SK-N-SH treated with all-trans-retinoic acid at 6 μM for 48 hours (cell line): ENCODE results near the gene NR5A2.

Source experiments
- ATAC-seq: fragments of 200-7000 bp; cut with Tn5 transposase; 3 replicates; pipeline ENCODE4 v1.9.1; 2020; ENCODE audit warnings: mild to moderate bottlenecking, moderate library complexity
- BACH2 ChIP-seq: fragments of 250-450 bp; sonication (Bioruptor Pico); IDR thresholded peaks from 2 replicates; pipeline ENCODE4 v1.9.0; 2021; ENCODE audit warnings: mild to moderate bottlenecking, borderline replicate concordance
- CSDC2 ChIP-seq: fragments of 250-450 bp; sonication (Bioruptor Pico); IDR thresholded peaks from 2 replicates; pipeline ENCODE4 v1.5.0; 2020; ENCODE audit warnings: mild to moderate bottlenecking, moderate library complexity
- ESRRG ChIP-seq: fragments of 250-450 bp; sonication (Bioruptor Pico); IDR thresholded peaks from 2 replicates; pipeline ENCODE4 v1.6.1; 2021; ENCODE audit warnings: mild to moderate bottlenecking
- PPARA ChIP-seq: fragments of 250-450 bp; sonication (Bioruptor Pico); IDR thresholded peaks from 2 replicates; pipeline ENCODE4 v1.5.0; 2020; ENCODE audit warnings: mild to moderate bottlenecking, borderline replicate concordance
- RARB ChIP-seq: fragments of 250-450 bp; sonication (Bioruptor Pico); IDR thresholded peaks from 2 replicates; pipeline ENCODE4 v1.8.0; 2021; ENCODE audit warnings: mild to moderate bottlenecking, moderate library complexity
- SNAI2 ChIP-seq: fragments of 250-450 bp; sonication (Bioruptor Pico); IDR thresholded peaks from 2 replicates; pipeline ENCODE4 v1.5.0; 2020; ENCODE audit warnings: mild to moderate bottlenecking, moderate library complexity
- TOX ChIP-seq: fragments of 250-450 bp; sonication (Bioruptor Pico); IDR thresholded peaks from 2 replicates; pipeline ENCODE4 v1.8.0; 2021; ENCODE audit warnings: mild to moderate bottlenecking, moderate library complexity, borderline replicate concordance
- ZFP30 ChIP-seq: fragments of 450-650 bp; formaldehyde crosslinking; IDR thresholded peaks from 2 replicates; pipeline ENCODE4 v1.5.0; 2022; ENCODE audit warnings: mild to moderate bottlenecking, moderate library complexity
- ZNF565 ChIP-seq: fragments of 450-650 bp; formaldehyde crosslinking; conservative IDR thresholded peaks from 2 replicates; pipeline ENCODE4 v1.5.0; 2020; ENCODE audit warnings: low read depth, mild to moderate bottlenecking, moderate library complexity
- ZNF70 ChIP-seq: fragments of 450-650 bp; formaldehyde crosslinking; IDR thresholded peaks from 2 replicates; pipeline ENCODE4 v1.5.0; 2020; ENCODE audit warnings: mild to moderate bottlenecking, moderate library complexity
- TF ChIP-seq, protein P1 (sequence below): fragments of 250-450 bp; sonication (Bioruptor Pico); IDR thresholded peaks from 2 replicates; pipeline ENCODE4 v1.5.0; 2020; ENCODE audit warnings: mild to moderate bottlenecking, moderate library complexity
- TF ChIP-seq, protein P2 (sequence below): fragments of 250-450 bp; sonication (Bioruptor Pico); IDR thresholded peaks from 2 replicates; pipeline ENCODE4 v1.5.1; 2021; ENCODE audit warnings: mild to moderate bottlenecking, moderate library complexity
- TF ChIP-seq, protein P3 (sequence below): fragments of 250-450 bp; sonication (Bioruptor Pico); IDR thresholded peaks from 2 replicates; pipeline ENCODE4 v1.8.0; 2020; ENCODE audit warnings: mild to moderate bottlenecking, moderate library complexity, borderline replicate concordance
- TF ChIP-seq, protein P4 (sequence below): fragments of 250-450 bp; sonication (Bioruptor Pico); IDR thresholded peaks from 2 replicates; pipeline ENCODE4 v1.5.1; 2020; ENCODE audit warnings: low read depth, mild to moderate bottlenecking, moderate library complexity

NR5A2 gene

DNA sequence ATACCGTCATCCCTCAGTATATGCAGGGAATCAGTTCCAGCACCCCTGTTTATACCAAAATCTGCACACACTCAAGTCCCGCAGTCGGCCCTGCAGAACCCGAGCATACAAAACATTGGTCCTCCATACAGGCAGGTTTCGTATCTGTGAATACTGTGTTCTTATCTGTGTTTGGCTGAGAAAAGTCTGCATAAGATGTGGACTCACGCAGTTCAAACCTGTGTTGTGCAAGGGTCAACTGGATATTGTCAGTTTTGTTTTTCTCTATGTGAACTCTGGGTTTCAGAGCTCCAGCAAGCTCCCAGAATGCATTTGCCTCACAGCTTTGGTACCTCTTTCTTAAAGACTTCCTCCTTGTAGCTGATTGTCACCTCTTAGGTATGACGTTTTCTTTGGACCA is 100.6 kb downstream of the NR5A2 start:
- TF ChIP-seq ZNF70 (CRISPR knock-in tag) (no peak), RARB (CRISPR knock-in tag) (no peak), TOX (CRISPR knock-in tag) (no peak), ZFP30 (CRISPR knock-in tag) (no peak), CSDC2 (CRISPR knock-in tag) (no peak), SNAI2 (no peak), ZNF565 (CRISPR knock-in tag) (no peak), ESRRG (CRISPR knock-in tag) (no peak)
- TF ChIP-seq, protein P1, sequence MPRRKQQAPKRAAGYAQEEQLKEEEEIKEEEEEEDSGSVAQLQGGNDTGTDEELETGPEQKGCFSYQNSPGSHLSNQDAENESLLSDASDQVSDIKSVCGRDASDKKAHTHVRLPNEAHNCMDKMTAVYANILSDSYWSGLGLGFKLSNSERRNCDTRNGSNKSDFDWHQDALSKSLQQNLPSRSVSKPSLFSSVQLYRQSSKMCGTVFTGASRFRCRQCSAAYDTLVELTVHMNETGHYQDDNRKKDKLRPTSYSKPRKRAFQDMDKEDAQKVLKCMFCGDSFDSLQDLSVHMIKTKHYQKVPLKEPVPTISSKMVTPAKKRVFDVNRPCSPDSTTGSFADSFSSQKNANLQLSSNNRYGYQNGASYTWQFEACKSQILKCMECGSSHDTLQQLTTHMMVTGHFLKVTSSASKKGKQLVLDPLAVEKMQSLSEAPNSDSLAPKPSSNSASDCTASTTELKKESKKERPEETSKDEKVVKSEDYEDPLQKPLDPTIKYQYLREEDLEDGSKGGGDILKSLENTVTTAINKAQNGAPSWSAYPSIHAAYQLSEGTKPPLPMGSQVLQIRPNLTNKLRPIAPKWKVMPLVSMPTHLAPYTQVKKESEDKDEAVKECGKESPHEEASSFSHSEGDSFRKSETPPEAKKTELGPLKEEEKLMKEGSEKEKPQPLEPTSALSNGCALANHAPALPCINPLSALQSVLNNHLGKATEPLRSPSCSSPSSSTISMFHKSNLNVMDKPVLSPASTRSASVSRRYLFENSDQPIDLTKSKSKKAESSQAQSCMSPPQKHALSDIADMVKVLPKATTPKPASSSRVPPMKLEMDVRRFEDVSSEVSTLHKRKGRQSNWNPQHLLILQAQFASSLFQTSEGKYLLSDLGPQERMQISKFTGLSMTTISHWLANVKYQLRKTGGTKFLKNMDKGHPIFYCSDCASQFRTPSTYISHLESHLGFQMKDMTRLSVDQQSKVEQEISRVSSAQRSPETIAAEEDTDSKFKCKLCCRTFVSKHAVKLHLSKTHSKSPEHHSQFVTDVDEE (CRISPR knock-in tag), result no peak
- TF ChIP-seq, protein P2, sequence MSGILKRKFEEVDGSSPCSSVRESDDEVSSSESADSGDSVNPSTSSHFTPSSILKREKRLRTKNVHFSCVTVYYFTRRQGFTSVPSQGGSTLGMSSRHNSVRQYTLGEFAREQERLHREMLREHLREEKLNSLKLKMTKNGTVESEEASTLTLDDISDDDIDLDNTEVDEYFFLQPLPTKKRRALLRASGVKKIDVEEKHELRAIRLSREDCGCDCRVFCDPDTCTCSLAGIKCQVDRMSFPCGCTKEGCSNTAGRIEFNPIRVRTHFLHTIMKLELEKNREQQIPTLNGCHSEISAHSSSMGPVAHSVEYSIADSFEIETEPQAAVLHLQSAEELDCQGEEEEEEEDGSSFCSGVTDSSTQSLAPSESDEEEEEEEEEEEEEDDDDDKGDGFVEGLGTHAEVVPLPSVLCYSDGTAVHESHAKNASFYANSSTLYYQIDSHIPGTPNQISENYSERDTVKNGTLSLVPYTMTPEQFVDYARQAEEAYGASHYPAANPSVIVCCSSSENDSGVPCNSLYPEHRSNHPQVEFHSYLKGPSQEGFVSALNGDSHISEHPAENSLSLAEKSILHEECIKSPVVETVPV, result no peak
- no peak for ATAC-seq

DNA sequence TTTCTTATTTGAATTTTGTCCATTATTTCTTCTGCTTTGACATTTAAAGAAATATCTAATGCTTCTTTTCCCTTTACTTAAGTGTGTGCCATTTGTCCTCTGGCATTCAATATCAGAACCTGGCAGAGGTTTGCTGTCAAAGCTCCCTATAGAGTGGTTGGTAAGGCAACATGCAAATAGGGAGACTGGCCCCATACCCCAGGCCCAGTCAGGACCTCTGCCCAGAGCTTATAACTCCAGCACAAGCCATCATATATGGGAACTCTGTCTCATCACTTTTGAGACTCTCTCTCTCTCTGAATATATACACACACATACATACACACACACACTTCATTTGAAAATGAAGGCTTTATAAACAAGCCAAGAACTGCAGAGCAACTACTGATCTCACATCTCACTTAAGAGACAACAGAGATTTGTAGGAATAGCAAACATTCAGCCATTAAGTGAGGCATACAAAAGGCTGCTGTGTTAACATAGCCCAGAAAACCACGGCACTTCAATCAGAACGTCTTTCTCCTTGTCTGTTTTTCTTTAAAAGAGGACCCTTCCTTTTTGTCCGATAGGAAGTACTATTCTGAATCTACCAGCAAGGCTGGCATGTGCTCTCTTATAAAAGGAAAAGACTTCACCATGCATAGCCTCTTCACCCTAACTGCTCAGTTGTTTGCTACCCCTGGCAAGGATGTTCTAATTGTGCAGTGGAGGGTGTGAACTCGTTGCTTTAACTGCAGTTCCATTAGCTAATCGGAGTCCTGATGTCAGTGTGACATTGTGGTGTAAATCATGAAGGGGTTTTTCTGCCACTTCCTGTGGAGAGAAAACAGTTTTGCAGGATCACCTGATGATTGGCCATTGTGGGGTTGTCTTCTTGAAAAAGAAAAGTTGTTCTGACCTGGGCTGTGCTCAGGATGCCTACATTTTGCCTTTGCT is 101.7 kb downstream of the NR5A2 start:
- no peak for ATAC-seq

More for the DNA sequence above, 101.7 kb downstream of the NR5A2 start:
- TF ChIP-seq, protein P3, sequence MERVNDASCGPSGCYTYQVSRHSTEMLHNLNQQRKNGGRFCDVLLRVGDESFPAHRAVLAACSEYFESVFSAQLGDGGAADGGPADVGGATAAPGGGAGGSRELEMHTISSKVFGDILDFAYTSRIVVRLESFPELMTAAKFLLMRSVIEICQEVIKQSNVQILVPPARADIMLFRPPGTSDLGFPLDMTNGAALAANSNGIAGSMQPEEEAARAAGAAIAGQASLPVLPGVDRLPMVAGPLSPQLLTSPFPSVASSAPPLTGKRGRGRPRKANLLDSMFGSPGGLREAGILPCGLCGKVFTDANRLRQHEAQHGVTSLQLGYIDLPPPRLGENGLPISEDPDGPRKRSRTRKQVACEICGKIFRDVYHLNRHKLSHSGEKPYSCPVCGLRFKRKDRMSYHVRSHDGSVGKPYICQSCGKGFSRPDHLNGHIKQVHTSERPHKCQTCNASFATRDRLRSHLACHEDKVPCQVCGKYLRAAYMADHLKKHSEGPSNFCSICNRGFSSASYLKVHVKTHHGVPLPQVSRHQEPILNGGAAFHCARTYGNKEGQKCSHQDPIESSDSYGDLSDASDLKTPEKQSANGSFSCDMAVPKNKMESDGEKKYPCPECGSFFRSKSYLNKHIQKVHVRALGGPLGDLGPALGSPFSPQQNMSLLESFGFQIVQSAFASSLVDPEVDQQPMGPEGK, result no peak
- TF ChIP-seq PPARA (CRISPR knock-in tag) (no peak), BACH2 (CRISPR knock-in tag) (no peak), ESRRG (CRISPR knock-in tag) (no peak)
- TF ChIP-seq, protein P1 (CRISPR knock-in tag), result no peak
- TF ChIP-seq, protein P2, result no peak
- TF ChIP-seq, protein P4, sequence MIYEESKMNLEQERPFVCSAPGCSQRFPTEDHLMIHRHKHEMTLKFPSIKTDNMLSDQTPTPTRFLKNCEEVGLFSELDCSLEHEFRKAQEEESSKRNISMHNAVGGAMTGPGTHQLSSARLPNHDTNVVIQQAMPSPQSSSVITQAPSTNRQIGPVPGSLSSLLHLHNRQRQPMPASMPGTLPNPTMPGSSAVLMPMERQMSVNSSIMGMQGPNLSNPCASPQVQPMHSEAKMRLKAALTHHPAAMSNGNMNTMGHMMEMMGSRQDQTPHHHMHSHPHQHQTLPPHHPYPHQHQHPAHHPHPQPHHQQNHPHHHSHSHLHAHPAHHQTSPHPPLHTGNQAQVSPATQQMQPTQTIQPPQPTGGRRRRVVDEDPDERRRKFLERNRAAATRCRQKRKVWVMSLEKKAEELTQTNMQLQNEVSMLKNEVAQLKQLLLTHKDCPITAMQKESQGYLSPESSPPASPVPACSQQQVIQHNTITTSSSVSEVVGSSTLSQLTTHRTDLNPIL, result no peak
- TF ChIP-seq, all 23 proteins: peak for 0
